Subcutaneous adipose tissue (tissue), 4 donors: ENCODE measurements around the gene COL19A1. TPM values are rescaled to one million over a fixed set of nuclear protein-coding genes. Genes with fewer than 3 reads are reported as not detected.

Experiments
- CTCF ChIP-seq: fragments of 450-650 bp; IDR thresholded peaks from one replicate; pipeline ENCODE4 v1.5.1; 2016; ENCODE audit warnings: low read depth, mild to moderate bottlenecking, control low read depth, antibody characterized with exemption, moderate library complexity
- total RNA-seq, 4 donors: library from RNA; depleted of rRNA; stranded (reverse); fragments of >200 nt; gene quantifications; one replicate each; pipeline ENCODE4 v1.1.0, GENCODE V29; 2016

The COL19A1 gene
- total RNA-seq, 4 donors from 2014 or later = not detected

- no peak for TF ChIP-seq CTCF
These were observed 330.2 kb downstream of the COL19A1 start for GRCh38 chr6:70196531-70196930.

GRCh38 chr6:70198785-70199184 is 332.4 kb downstream of the COL19A1 start:
- TF ChIP-seq CTCF = no peak

- no peak for TF ChIP-seq CTCF
These were observed 342.0 kb downstream of the COL19A1 start for GRCh38 chr6:70208235-70208790.

GRCh38 chr6:70210462-70210861 is 344.1 kb downstream of the COL19A1 start:
- TF ChIP-seq CTCF = no peak

GRCh38 chr6:70215460-70216108 is 349.2 kb downstream of the COL19A1 start:
- no peak for TF ChIP-seq CTCF

GRCh38 chr6:70216767-70217166 is 350.4 kb downstream of the COL19A1 start:
- TF ChIP-seq CTCF = no peak

DNA sequence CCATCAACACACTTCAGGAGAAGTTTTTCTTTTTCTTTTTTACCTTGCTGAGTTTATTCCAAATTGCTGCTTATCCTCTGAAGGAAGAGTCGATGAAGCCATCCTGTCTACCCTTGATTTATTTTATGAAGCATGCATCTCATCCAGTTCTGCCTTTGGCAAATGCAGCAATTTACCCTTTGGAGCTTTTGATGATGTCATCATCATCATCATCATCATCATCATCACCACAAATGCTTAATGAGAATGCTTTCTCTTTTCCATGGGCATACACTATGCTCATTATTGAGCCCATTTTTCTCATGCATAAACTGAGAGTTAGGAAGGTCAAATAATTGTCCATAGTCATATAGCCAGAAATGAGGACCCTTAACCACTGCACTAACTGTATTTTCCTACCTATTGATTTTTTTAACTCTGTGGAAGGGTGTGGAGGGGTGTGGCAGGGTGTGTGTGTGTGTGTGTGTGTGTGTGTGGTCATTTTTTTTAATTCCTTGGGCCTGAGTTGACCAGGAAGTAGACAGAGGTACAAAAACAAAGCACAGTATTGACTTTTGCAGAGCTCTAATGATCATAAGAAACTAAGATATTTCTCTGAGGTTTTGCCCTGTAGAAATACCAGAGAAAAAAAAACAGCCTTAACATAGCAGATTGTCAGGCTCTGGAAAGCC is 353.7 kb downstream of the COL19A1 start:
- no peak for TF ChIP-seq CTCF
